Measurements from ENCODE around the gene RBM12. TPM values are rescaled to one million over a fixed set of nuclear protein-coding genes. Genes with fewer than 3 reads are reported as not detected.

RBM12 gene
- total RNA-seq, 1 donor from 2014 or later, result 42.5 TPM

DNA sequence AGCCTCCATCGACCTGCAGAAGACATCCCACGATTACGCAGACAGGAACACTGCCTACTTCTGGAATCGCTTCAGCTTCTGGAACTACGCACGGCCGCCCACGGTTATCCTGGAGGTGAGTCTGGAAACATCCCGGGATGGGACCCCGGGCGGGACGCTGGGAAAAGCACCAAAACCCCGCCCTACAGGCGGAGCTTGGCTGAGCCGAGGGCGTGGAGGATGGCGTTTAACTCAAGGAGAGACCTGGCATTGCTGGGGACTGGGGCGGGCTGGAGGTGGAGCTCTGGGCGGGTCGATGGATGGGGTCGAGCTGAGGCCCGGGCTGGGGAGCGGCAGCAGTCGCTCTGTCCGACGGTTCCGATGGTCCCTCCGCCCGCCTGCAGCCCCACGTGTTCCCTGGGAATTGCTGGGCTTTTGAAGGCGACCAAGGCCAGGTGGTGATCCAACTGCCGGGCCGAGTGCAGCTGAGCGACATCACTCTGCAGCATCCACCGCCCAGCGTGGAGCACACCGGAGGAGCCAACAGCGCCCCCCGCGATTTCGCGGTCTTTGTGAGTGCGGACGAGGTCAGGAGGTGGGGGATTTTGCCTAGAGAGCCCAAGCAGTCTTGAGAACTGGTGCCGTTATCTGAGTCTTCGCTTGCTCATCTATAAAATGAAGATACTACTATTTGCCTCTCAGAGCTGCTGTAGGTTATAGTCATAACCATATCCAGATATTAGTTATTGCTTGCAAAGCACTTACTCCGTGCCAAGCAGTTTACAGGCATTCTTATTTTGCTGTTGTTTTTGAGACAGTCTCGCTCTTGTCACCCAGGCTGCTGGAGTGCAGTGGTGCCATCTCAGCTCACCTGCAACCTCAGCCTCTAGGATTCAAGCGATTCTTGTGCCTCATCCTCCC, 45.3 kb downstream of the RBM12 start:
- peak; percentile 86 for DNase-seq

- DNase-seq, result peak; percentile 38
These were observed 46.2 kb downstream of the RBM12 start for GRCh38 chr20:35618263-35619131.

DNA sequence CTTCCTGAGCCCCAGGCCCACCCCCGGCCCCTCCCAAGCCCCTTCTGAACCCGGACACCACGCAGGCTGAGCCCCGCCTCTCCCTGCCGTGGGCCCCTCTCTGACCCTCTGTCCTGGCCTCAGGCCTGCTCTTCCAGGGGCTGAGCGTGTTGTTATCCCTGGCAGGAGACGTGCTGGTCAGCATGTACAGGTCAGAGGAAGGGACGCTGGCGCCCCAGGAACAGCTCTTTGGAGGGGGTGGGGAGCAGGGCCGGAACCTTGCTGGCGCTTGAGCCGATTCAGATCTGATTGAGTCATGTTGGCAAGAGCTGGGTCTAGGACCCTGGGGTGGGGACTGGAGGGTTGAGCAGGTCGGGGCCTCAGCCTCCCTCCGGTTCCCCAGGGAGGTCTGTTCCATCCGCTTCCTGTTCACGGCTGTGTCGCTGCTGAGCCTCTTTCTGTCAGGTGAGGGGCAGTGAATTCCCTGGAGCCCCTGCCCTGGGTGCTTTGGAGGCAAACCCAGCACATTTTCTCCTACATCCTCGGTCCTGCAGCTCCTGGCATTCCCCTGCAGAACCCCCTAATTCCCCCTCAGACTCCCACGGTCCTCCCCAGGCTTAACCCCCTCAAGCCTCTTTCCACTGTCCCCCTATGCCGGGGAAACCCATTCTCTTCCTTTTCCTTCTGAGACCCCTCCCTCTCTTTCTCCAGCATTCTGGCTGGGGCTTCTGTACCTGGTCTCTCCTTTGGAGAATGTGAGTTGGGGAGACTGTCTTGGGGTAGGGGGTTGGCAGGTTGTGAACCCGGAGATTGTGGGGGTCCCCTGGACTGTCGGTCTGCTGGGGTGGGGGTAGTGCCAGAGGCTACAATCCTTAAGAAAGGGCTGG, 47.1 kb downstream of the RBM12 start:
- DNase-seq, result peak; percentile 66

DNA sequence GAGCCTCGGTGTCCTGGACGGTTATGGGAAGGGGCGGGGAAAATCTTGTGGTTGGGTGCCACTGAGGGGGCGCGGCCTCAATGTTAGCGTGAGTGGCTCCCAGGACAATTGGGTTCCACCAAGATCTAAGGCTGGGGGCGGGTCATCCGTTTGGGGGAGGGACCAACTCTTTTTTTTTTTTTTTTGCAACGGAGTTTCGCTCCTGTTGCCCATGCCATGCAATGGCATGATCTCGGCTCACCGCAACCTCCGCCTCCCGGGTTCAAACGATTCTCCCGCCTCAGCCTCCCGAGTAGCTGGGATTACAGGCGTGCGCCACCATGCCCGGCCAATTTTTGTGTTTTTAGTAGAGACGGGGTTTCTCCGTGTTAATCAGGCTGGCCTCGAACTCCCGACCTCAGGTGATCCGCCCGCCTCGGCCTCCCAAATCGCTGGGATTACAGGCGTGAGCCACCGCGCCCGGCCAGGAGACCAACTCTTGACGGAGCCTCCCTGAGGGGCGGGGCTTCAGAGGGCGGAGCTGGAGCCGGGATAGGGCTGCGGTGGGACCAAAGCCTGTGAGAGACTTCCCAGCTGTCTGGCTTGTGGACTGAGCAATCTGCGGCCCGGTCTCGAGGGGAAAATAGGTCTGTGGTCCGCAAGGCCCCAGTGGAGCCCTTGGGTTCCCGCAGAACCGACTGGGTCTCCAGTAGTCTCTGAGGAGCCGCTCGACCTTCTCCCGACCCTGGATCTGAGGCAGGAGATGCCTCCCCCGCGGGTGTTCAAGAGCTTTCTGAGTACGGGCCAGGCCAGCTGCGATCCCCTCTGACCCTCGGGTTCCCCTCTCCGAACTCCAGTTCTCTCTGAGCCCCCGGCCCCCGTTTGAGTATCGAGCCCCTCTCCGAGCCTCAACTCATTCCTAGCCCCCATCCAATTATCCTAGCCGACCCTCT, 48.0 kb downstream of the RBM12 start:
- DNase-seq, result peak; percentile 89

- DNase-seq, result peak; percentile 100
These were observed 48.8 kb downstream of the RBM12 start, which contains the start of gene SPAG4 for GRCh38 chr20:35615667-35616464. SPAG4 (plus strand) TSS chr20:35615829; CDS start chr20:35616004, 175 bp downstream.

GRCh38 chr20:35611482-35611881, 53.2 kb downstream of the RBM12 start:
- no peak for DNase-seq

- DNase-seq, result no peak
These were observed 53.8 kb downstream of the RBM12 start for GRCh38 chr20:35610833-35611427.

- DNase-seq, result no peak
These were observed 57.5 kb downstream of the RBM12 start for GRCh38 chr20:35607003-35607735.

- DNase-seq, result no peak
These were observed 58.6 kb downstream of the RBM12 start for GRCh38 chr20:35606127-35606526.

DNA sequence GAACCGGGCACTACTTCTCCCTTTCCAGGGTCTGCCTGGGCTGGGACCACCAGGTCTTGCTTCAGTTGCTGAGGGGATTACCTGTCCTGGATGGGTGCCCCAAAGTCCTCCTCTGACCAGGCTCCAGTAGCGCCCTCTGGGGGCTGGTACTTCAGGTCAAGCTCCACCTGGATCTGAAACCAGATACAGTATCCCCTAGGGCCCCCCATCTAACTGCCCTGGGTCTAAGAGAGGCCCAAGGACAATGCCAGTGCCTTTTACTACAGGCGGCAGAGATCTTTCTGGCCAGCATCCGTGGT, 60.3 kb downstream of the RBM12 start:
- peak; percentile 47 for DNase-seq

DNA sequence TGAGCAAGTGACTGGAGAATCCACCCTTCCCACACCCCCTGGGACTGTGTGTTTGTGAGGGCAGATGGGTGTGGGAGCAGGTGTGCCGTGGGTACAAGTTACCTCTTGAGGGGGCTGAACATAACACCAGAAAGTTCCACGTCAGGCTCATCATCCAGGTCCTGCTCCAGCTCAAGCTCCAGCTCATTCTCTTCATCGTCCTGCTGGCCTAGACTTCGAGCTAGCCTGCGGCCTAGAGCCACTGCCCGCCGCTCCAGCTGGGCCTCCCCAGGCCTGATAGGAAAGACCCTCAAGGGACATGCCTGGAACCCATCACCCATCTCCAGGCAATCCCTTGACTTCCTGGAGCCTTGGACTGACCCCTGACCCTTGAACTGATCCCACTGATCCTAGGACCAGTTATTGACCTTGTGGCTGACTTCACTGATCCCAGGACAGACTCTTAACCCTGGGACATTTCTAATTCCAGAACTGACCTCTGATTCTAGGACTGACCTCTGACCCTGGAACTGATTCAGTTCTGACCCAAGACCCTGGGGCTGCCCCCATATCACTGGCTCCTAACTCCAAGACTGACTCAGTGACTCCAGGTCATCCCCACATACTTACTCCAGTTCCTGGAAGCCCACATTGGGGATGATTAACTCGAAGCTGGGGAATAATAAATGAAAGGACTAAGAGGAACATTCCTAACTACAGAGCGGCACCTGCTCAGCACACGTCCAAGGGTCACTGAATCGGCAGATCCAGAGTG, 60.8 kb downstream of the RBM12 start:
- no peak for DNase-seq

DNA sequence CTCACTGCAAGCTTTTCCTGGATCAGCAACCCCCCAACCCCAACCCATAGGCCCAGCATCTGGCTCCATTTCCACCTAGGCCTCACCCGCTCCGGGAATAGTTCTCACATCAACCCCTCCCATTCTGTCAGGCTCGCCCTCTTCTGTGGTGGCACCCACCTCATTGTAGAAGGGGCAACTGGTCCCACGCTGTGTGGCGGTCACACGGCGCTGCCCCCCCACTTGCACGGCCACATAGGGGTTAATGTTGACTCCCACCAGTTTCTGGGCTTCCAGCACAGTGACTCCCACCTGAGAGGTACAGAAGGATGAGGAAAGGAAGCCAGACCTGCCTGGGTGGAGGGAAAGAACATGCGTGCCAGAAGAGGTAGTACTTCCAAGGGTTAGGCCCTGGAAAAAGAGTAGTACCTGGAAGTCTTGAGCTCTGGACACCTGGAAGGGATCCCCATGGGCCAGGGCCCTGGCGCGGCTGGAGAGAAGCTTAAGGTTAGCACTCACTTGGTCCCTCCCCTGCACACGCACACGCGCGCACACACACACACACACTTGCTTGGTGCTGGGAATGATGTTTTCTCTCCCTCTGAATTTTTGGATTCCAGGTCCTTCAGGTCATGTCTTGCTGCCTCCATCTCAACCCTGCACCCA, 61.7 kb downstream of the RBM12 start:
- DNase-seq, result no peak

GRCh38 chr20:35601990-35602389, 62.7 kb downstream of the RBM12 start:
- no peak for DNase-seq

GRCh38 chr20:35600993-35601973, 63.4 kb downstream of the RBM12 start:
- DNase-seq, result peak; percentile 80

GRCh38 chr20:35600176-35600992, 64.3 kb downstream of the RBM12 start:
- no peak for DNase-seq

GRCh38 chr20:35599776-35600120, 65.0 kb downstream of the RBM12 start:
- DNase-seq, result no peak
